WTC11 (cell line): ENCODE measurements around the gene MDM4. TPM values are rescaled to one million over a fixed set of nuclear protein-coding genes. Genes with fewer than 3 reads are reported as not detected.

ENCODE experiments used
- ATAC-seq: fragments of 200-7000 bp; cut with Tn5 transposase; 2 replicates; pipeline ENCODE4 v1.10.0; 2021; ENCODE audit warnings: mild to moderate bottlenecking, moderate library complexity
- CTCF ChIA-PET: fragments of 300-600 bp; sonication (Branson Sonifier 250); formaldehyde crosslinking; loops from one replicate; lab custom pipeline; 2021; ENCODE audit warnings: antibody characterized with exemption; lab: Charles Lee
- POLR2A ChIA-PET: fragments of 350-600 bp; sonication (Branson Sonifier 250); formaldehyde crosslinking; loops from one replicate; lab custom pipeline; 2021; ENCODE audit warnings: antibody characterized with exemption; lab: Charles Lee
- DNase-seq: peaks from one replicate; pipeline ENCODE4 v3.0.0; 2021; ENCODE audit warnings: low spot score
- H3K27ac Mint-ChIP-seq: 2 replicates; pipeline ENCODE4 v1.8.0; 2021; ENCODE audit warnings: mixed read lengths
- H3K27me3 Mint-ChIP-seq: 2 replicates; pipeline ENCODE4 v1.8.0; 2021; ENCODE audit warnings: low read depth, mild to moderate bottlenecking, moderate library complexity, mixed read lengths
- H3K36me3 Mint-ChIP-seq: 2 replicates; pipeline ENCODE4 v1.8.0; 2021; ENCODE audit warnings: mixed read lengths
- H3K4me1 Mint-ChIP-seq: 2 replicates; pipeline ENCODE4 v1.8.0; 2022; ENCODE audit warnings: mixed read lengths
- H3K4me3 Mint-ChIP-seq: 2 replicates; pipeline ENCODE4 v1.8.0; 2021; ENCODE audit warnings: mild to moderate bottlenecking, moderate library complexity, mixed read lengths
- H3K9me3 Mint-ChIP-seq: 2 replicates; pipeline ENCODE4 v1.8.0; 2021; ENCODE audit warnings: mixed read lengths
- AR ChIP-seq: fragments of 250-450 bp; sonication (Bioruptor Pico); IDR thresholded peaks from 2 replicates; pipeline ENCODE4 v1.9.0; 2021; ENCODE audit warnings: mild to moderate bottlenecking
- ATF6 ChIP-seq: sonication (generic); formaldehyde crosslinking; IDR thresholded peaks from 2 replicates; pipeline ENCODE4 v1.8.1; 2023; ENCODE audit warnings: mild to moderate bottlenecking, missing genetic modification reagents
- CREM ChIP-seq: sonication (generic); formaldehyde crosslinking; IDR thresholded peaks from 2 replicates; pipeline ENCODE4 v1.8.1; 2022; ENCODE audit warnings: mild to moderate bottlenecking, missing genetic modification reagents, moderate library complexity
- E2F1 ChIP-seq: sonication (generic); formaldehyde crosslinking; IDR thresholded peaks from 2 replicates; pipeline ENCODE4 v1.8.0; 2022; ENCODE audit warnings: mild to moderate bottlenecking, missing genetic modification reagents
- FOXJ3 ChIP-seq: sonication (generic); formaldehyde crosslinking; IDR thresholded peaks from 2 replicates; pipeline ENCODE4 v1.9.0; 2021; ENCODE audit warnings: missing genetic modification reagents, mild to moderate bottlenecking, borderline replicate concordance
- FOXK1 ChIP-seq: sonication (generic); formaldehyde crosslinking; IDR thresholded peaks from 2 replicates; pipeline ENCODE4 v1.8.0; 2022; ENCODE audit warnings: mild to moderate bottlenecking, moderate library complexity, missing genetic modification reagents
- FOXP1 ChIP-seq: sonication (generic); formaldehyde crosslinking; IDR thresholded peaks from 2 replicates; pipeline ENCODE4 v1.8.0; 2022; ENCODE audit warnings: missing genetic modification reagents, mild to moderate bottlenecking, moderate library complexity, borderline replicate concordance
- IRF2 ChIP-seq: sonication (generic); formaldehyde crosslinking; IDR thresholded peaks from 2 replicates; pipeline ENCODE4 v1.8.0; 2022; ENCODE audit warnings: low read depth, missing genetic modification reagents, borderline replicate concordance
- NFE2L1 ChIP-seq: sonication (generic); formaldehyde crosslinking; IDR thresholded peaks from 2 replicates; pipeline ENCODE4 v1.8.1; 2023; ENCODE audit warnings: missing genetic modification reagents
- NR1H2 ChIP-seq: sonication (generic); formaldehyde crosslinking; IDR thresholded peaks from 2 replicates; pipeline ENCODE4 v1.9.0; 2021; ENCODE audit warnings: mild to moderate bottlenecking, moderate library complexity, missing genetic modification reagents
- NR3C1 ChIP-seq: sonication (generic); formaldehyde crosslinking; conservative IDR thresholded peaks from 2 replicates; pipeline ENCODE4 v1.8.1; 2023; ENCODE audit warnings: low read depth, mild to moderate bottlenecking, missing genetic modification reagents
- SP1 ChIP-seq: sonication (generic); formaldehyde crosslinking; conservative IDR thresholded peaks from 2 replicates; pipeline ENCODE4 v1.8.1; 2022; ENCODE audit warnings: missing genetic modification reagents
- STAT6 ChIP-seq: sonication (generic); formaldehyde crosslinking; conservative IDR thresholded peaks from 2 replicates; pipeline ENCODE4 v1.8.1; 2023; ENCODE audit warnings: mild to moderate bottlenecking, low read depth, missing genetic modification reagents, moderate library complexity
- ZNF121 ChIP-seq: sonication (generic); formaldehyde crosslinking; IDR thresholded peaks from 2 replicates; pipeline ENCODE4 v1.8.0; 2023; ENCODE audit warnings: missing genetic modification reagents
- ZNF263 ChIP-seq: sonication (generic); formaldehyde crosslinking; IDR thresholded peaks from 2 replicates; pipeline ENCODE4 v1.8.1; 2022; ENCODE audit warnings: low read depth, mild to moderate bottlenecking, moderate library complexity, missing genetic modification reagents
- total RNA-seq: library from RNA; stranded (reverse); gene quantifications from 3 replicates; pipeline ENCODE4 v1.2.3, GENCODE V29; 2021
- TF ChIP-seq, protein P1 (sequence below): sonication (generic); formaldehyde crosslinking; IDR thresholded peaks from 2 replicates; pipeline ENCODE4 v1.8.0; 2022; ENCODE audit warnings: missing genetic modification reagents
- TF ChIP-seq, protein P2 (sequence below): sonication (generic); formaldehyde crosslinking; IDR thresholded peaks from 2 replicates; pipeline ENCODE4 v1.8.1; 2023; ENCODE audit warnings: mild to moderate bottlenecking, missing genetic modification reagents, moderate library complexity
- TF ChIP-seq, protein P3 (sequence below): sonication (generic); formaldehyde crosslinking; IDR thresholded peaks from 2 replicates; pipeline ENCODE4 v1.8.1; 2023; ENCODE audit warnings: mild to moderate bottlenecking, moderate library complexity, missing genetic modification reagents

The MDM4 gene
- total RNA-seq, 1 experiment from 2014 or later: 76.2 TPM

- TF ChIP-seq ATF6 (CRISPR knock-in tag): no peak
- TF ChIP-seq NFE2L1 (CRISPR knock-in tag): no peak
- no peak for TF ChIP-seq NR1H2 (CRISPR knock-in tag)
- TF ChIP-seq IRF2: no peak
- no peak for TF ChIP-seq ZNF121 (CRISPR knock-in tag)
- TF ChIP-seq FOXK1 (CRISPR knock-in tag): no peak
- no peak for TF ChIP-seq STAT6 (CRISPR knock-in tag)
- TF ChIP-seq ZNF263 (CRISPR knock-in tag): no peak
These were observed 8.8 kb downstream of the MDM4 start (continued) for GRCh38 chr1:204524986-204525385.

DNA sequence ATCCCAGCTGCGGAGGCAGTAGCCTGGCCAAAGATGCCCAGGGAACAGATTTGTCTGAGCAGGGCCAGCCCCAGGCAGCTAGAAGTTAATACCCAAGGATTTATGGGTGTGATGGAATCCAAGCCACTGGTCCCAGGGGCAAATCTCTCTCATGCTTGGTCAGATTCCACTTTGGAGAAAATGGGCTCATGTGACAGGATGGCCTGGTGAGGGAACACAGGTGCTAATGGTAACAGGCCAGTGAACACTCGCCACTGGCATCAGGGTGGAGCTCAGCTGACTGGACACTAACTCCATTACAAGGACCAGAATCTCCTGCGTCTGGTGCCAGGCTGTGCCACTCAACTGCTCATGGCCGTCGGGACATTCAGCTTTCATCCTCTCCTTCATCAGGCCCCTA, 12.0 kb downstream of the MDM4 start:
- CTCF ChIA-PET: interaction anchor here (0.8 to 1.6 kb wide), 2 partner anchors 11 to 219 kb away, joined by 3 read pairs; no protein-coding TSS in a partner anchor
- H3K27me3 Mint-ChIP-seq: no peaks in the 10 kb centered on the region
- peaks cover 9% of the 10 kb centered on the region for H3K9me3 Mint-ChIP-seq
- DNase-seq: no peak
- no peak overlapping the region for H3K27ac Mint-ChIP-seq
- H3K36me3 Mint-ChIP-seq: peaks cover 73% of the 10 kb centered on the region
- POLR2A ChIA-PET: interaction anchor here (0.6 kb wide), 1 partner anchor 134 kb away, joined by 4 read pairs; no protein-coding TSS in a partner anchor
- ATAC-seq: no peak
- TF ChIP-seq ZNF121 (CRISPR knock-in tag) (no peak), NR3C1 (no peak)
- H3K4me3 Mint-ChIP-seq: no peak overlapping the region
- H3K4me1 Mint-ChIP-seq: peaks cover 12% of the 10 kb centered on the region

GRCh38 chr1:204528677-204529076, 12.5 kb downstream of the MDM4 start:
- ATAC-seq (no peak), DNase-seq (no peak)
- Mint-ChIP-seq H3K36me3 (peaks cover 74% of the 10 kb centered on the region), H3K27me3 (no peaks in the 10 kb centered on the region), H3K4me3 (no peak overlapping the region), H3K27ac (no peak overlapping the region), H3K4me1 (peaks cover 10% of the 10 kb centered on the region), H3K9me3 (peaks cover 6% of the 10 kb centered on the region)
- POLR2A ChIA-PET: no interaction called here
- CTCF ChIA-PET: interaction anchor here (0.8 to 1.6 kb wide), 2 partner anchors 12 to 218 kb away, joined by 3 read pairs; no protein-coding TSS in a partner anchor
- TF ChIP-seq FOXP1 (CRISPR knock-in tag) (no peak), ZNF121 (CRISPR knock-in tag) (no peak), E2F1 (CRISPR knock-in tag) (no peak), SP1 (CRISPR knock-in tag) (no peak), FOXJ3 (no peak), CREM (CRISPR knock-in tag) (no peak), NR3C1 (no peak), AR (no peak)
- TF ChIP-seq, protein P1, sequence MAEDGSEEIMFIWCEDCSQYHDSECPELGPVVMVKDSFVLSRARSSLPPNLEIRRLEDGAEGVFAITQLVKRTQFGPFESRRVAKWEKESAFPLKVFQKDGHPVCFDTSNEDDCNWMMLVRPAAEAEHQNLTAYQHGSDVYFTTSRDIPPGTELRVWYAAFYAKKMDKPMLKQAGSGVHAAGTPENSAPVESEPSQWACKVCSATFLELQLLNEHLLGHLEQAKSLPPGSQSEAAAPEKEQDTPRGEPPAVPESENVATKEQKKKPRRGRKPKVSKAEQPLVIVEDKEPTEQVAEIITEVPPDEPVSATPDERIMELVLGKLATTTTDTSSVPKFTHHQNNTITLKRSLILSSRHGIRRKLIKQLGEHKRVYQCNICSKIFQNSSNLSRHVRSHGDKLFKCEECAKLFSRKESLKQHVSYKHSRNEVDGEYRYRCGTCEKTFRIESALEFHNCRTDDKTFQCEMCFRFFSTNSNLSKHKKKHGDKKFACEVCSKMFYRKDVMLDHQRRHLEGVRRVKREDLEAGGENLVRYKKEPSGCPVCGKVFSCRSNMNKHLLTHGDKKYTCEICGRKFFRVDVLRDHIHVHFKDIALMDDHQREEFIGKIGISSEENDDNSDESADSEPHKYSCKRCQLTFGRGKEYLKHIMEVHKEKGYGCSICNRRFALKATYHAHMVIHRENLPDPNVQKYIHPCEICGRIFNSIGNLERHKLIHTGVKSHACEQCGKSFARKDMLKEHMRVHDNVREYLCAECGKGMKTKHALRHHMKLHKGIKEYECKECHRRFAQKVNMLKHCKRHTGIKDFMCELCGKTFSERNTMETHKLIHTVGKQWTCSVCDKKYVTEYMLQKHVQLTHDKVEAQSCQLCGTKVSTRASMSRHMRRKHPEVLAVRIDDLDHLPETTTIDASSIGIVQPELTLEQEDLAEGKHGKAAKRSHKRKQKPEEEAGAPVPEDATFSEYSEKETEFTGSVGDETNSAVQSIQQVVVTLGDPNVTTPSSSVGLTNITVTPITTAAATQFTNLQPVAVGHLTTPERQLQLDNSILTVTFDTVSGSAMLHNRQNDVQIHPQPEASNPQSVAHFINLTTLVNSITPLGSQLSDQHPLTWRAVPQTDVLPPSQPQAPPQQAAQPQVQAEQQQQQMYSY (CRISPR knock-in tag): no peak
- TF ChIP-seq, protein P2, sequence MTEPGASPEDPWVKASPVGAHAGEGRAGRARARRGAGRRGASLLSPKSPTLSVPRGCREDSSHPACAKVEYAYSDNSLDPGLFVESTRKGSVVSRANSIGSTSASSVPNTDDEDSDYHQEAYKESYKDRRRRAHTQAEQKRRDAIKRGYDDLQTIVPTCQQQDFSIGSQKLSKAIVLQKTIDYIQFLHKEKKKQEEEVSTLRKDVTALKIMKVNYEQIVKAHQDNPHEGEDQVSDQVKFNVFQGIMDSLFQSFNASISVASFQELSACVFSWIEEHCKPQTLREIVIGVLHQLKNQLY: no peak
- TF ChIP-seq, protein P3, sequence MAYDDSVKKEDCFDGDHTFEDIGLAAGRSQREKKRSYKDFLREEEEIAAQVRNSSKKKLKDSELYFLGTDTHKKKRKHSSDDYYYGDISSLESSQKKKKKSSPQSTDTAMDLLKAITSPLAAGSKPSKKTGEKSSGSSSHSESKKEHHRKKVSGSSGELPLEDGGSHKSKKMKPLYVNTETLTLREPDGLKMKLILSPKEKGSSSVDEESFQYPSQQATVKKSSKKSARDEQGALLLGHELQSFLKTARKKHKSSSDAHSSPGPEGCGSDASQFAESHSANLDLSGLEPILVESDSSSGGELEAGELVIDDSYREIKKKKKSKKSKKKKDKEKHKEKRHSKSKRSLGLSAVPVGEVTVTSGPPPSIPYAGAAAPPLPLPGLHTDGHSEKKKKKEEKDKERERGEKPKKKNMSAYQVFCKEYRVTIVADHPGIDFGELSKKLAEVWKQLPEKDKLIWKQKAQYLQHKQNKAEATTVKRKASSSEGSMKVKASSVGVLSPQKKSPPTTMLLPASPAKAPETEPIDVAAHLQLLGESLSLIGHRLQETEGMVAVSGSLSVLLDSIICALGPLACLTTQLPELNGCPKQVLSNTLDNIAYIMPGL (CRISPR knock-in tag): no peak
